ENCODE measurements around the gene MYO16.
"Not testable (repeated sequence)": the region's sequence is repeated elsewhere in the genome, so short reads cannot be mapped to it uniquely, and the experiment has no call there.

MYO16 gene

DNA sequence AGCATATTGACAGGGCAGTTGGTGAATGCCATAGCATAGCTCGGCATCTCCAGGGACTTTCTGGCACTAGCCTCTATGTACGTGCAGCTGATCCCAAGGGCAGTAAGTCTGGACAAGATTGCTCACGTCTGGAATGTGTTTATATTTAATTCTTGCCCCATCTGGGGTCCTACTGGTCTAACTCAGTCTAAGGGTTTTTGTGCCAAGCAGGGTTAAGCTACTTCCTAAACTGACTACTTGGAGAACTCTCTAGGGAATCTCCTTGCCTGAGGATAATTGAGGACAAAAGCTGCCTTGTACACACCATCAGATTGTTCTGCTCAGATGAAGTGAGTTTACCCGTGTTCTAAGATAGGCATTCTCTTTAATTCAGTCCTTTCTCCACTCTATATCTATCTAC, 358.1 kb downstream of the MYO16 start:
- DNase-seq (ENCODE audit: low read depth, low spot score): no peak

DNA sequence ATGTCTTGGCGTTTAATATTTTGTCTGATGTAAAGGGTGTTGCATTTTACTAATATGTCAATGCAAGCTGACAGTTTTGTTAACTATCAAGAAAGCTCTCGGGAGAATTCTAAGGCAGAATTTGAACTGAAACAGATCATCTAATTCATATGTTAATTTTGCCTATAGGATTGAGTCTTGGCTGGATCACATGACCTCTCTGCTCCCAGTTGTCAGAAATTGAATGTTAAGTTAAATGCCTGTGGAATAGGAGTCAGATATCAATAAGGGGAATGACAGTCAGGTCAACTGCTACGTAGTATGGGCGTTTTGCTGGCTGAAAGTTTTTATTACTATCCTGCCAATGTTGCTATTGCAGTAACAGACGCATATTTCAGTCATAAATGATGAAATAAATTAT, 358.5 kb downstream of the MYO16 start:
- no peak overlapping the region for H3K4me3 ChIP-seq (ENCODE audit: low read length)
- no peak for DNase-seq (ENCODE audit: low read depth, low spot score)

More for the DNA sequence above, 358.1 kb downstream of the MYO16 start:
- H3K4me3 ChIP-seq (ENCODE audit: low read length): no peak overlapping the region

GRCh38 chr13:108991416-108991815, 362.0 kb downstream of the MYO16 start:
- H3K4me3 ChIP-seq (ENCODE audit: low read length); DNase-seq (ENCODE audit: low read depth, low spot score): not testable (repeated sequence)

DNA sequence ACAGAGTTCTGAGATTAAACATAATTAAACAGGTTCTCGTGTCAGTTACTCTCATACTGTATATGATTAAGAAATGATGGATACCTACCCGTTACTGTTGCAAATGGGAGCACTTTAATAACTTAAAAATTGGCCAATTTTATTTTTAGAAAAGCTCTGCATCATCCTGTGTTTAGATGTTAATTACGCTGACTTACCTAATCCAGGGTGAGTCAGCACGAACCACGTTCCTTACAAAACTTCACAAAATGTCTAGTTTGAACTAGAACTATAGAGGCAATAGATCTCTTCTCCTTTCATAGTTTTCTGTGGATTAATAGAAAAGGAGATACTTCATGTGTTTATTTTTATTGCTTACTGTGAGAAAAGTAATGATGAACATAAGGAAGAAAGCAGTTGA, 363.9 kb downstream of the MYO16 start:
- no peak overlapping the region for H3K4me3 ChIP-seq (ENCODE audit: low read length)
- DNase-seq (ENCODE audit: low read depth, low spot score): no peak

DNA sequence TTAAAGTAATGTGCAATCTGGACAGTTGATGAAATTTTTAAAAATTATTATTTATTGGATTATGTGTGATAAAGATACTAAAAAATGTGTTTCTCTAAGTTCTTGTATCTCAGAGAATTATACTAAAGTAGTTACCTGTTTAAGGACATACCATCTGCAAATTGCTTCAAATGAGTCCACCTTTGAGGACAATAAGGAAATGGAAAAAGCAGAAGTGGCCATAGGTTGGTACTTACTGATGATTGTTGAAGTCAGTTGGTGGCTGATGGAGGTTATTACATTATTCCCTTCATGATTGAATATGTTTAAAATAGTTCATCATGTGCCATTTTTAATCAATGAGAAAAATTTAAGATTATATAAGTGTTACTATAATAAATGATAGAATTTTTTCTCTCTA, 367.0 kb downstream of the MYO16 start:
- H3K4me3 ChIP-seq (ENCODE audit: low read length): no peak overlapping the region
- no peak for DNase-seq (ENCODE audit: low read depth, low spot score)

DNA sequence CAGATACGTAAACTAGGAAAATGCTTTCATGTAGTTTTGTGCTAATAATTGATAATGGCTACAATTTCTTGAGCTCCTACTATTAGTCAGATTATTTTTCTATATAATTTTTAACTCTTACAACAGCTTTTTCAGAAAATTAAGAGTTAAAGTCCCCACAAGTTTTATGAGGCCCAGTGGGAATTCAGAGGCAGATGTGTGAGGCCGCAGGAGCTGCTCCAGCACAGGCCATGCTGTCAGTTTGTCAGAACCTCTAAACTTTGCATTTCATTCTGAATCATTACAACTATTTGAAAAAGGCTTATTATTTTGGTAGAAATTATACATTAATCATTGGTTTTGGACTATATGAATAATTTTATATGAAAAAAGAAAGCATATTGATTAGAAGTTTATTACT, 370.8 kb downstream of the MYO16 start:
- no peak overlapping the region for H3K4me3 ChIP-seq (ENCODE audit: low read length)
- DNase-seq (ENCODE audit: low read depth, low spot score): no peak

GRCh38 chr13:109002934-109003333, 373.5 kb downstream of the MYO16 start:
- no peak overlapping the region for H3K4me3 ChIP-seq (ENCODE audit: low read length)
- no peak for DNase-seq (ENCODE audit: low read depth, low spot score)

DNA sequence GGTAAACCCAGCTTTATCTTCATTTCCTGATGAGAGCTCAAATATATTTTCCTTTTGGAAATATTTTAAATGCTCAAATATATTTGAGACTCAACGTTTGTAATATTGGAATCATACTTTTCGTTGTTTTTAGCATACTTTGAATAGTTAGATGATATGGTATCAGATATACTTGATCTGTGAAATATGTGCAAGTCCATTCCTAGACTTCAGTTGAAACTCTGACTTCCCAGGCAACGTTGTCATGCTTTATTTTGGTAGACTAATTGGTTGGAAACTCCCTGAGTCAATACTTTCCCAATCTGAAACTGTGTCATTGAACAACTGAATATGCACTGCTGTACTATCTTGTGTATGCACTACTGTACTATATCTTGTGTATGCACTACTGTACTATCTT, 378.5 kb downstream of the MYO16 start:
- no peak for DNase-seq (ENCODE audit: low read depth, low spot score)
- H3K4me3 ChIP-seq (ENCODE audit: low read length): no peak overlapping the region

GRCh38 chr13:109009756-109010155, 380.3 kb downstream of the MYO16 start:
- no peak for DNase-seq (ENCODE audit: low read depth, low spot score)
- H3K4me3 ChIP-seq (ENCODE audit: low read length): no peak overlapping the region

DNA sequence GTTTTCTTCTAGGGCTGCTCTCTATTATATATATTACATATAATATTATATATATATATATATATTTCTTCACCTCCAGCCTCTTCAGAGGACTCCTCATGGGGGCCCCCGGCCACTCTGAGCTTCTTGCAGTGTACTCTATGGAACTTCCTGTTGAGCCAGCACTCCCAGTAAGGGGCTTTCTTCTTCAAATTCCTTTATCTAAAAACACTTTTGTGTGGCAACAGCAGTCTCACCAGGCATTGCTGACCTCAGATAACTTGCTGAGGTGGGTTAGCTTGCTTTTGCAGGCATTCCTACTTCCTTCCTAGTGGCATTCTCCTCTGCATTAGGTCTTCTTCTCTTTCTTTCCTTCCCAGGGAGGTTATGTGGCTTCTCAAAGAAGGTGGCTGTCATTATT, 381.5 kb downstream of the MYO16 start:
- no peak for DNase-seq (ENCODE audit: low read depth, low spot score)
- no peak overlapping the region for H3K4me3 ChIP-seq (ENCODE audit: low read length)

DNA sequence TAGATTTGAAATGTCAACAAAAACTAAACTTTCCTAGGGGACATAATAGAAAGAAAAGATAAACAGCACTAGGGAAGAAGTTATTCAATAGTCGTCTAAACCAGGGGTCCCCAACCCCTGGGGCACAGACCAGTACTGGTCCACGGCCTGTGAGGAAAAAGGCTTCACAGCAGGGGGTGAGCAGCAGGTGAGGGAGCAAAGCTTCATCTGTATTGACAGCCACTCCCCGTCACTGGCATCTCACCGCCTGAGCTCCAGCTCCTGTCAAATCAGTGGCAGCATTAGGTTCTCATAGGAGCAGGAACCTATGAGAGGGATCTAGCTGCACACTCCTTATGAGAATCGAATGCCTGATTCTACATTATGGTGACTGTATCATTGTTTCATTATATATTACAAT, 382.7 kb downstream of the MYO16 start:
- no peak overlapping the region for H3K4me3 ChIP-seq (ENCODE audit: low read length)
- no peak for DNase-seq (ENCODE audit: low read depth, low spot score)

GRCh38 chr13:109021558-109021957, 392.1 kb downstream of the MYO16 start:
- no peak for DNase-seq (ENCODE audit: low read depth, low spot score)
- H3K4me3 ChIP-seq (ENCODE audit: low read length): no peak overlapping the region

- H3K4me3 ChIP-seq (ENCODE audit: low read length): no peak overlapping the region
- no peak for DNase-seq (ENCODE audit: low read depth, low spot score)
Measured at GRCh38 chr13:109024611-109025010, 395.2 kb downstream of the MYO16 start.

DNA sequence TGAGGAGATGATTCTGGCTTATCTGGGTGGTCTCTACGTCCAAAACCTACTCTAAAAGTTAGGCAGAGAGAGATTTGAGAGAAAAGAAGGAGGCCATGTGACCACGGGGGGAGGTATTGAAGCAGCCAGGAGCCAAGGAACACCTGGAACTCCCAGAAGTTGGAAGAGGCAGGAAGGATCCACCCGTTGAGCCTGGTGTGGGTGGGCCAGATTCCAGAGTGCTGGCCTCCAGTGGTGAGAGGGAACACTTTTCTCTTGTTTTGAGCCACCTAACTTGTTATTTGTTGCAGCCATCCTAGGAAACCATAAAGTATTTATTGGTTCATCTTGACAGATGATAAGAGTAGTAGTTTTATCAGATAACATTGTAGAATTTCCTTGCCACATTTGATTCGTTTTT, 396.9 kb downstream of the MYO16 start:
- no peak overlapping the region for H3K4me3 ChIP-seq (ENCODE audit: low read length)

DNA sequence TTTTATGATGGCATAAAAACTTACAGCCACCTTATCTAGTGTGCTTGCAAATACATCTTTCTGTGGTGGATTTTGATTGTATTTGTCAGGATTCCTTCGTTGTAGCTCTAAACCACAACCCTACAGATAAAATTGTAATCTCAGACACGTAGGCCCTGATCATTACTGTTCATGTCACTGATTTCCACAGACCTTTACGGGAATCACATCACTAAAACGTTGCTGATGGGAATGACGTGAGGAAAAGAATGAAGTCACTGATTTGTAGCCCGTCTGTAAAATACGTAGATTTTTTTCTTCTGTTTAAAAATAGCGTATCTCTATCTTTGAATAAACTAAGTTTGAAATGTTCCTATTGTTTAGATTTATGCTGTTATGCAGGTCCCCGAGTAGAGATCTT, 399.2 kb downstream of the MYO16 start:
- no peak for DNase-seq (ENCODE audit: low read depth, low spot score)

More for the DNA sequence above, 396.9 kb downstream of the MYO16 start:
- no peak for DNase-seq (ENCODE audit: low read depth, low spot score)

DNA sequence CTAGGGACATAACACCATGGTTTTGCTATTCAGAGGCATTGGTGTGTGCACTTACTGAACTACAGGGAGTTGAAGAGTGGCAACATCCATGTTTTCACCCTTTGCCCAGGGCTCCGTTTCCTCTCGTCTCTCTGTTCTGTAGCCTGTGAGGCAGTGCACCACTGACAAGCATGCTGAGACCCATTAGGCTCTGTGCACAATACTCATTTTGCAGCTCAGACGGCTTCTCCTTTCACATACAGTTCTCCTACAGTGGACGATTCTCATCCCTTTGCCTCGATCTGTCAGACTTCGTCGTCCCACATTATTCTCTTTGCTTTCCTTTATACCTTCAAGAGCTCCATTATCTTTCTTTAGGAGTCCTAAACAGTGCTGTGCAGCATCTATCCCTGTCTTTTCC, 403.7 kb downstream of the MYO16 start:
- H3K4me3 ChIP-seq (ENCODE audit: low read length): no peak overlapping the region
- DNase-seq (ENCODE audit: low read depth, low spot score): no peak

More for the DNA sequence above, 399.2 kb downstream of the MYO16 start:
- no peak overlapping the region for H3K4me3 ChIP-seq (ENCODE audit: low read length)

- no peak overlapping the region for H3K4me3 ChIP-seq (ENCODE audit: low read length)
- no peak for DNase-seq (ENCODE audit: low read depth, low spot score)
Measured at GRCh38 chr13:109036078-109036780, 406.8 kb downstream of the MYO16 start.

DNA sequence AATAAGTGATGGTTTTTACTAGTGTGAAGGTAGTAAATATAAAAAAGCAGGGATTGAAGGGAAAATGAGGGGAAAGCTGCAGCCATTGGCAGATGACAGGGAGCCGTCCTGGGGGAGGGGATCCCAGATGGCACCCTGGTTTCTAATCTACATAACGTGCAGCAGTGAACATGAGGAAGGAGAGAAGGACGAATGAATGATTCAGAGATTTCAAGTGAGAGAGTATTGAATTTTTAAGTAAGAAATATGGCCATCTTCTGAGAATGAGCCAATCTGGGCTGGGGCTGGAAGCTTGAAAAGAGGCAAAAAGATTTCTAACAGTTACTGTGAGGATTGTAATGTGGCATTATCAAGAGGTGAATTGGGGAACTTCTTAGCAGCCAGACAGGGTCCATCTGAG, 414.2 kb downstream of the MYO16 start:
- H3K4me3 ChIP-seq (ENCODE audit: low read length): no peak overlapping the region
- no peak for DNase-seq (ENCODE audit: low read depth, low spot score)

- no peak overlapping the region for H3K4me3 ChIP-seq (ENCODE audit: low read length)
- DNase-seq (ENCODE audit: low read depth, low spot score): no peak
Measured at GRCh38 chr13:109055850-109056249, 426.4 kb downstream of the MYO16 start.

DNA sequence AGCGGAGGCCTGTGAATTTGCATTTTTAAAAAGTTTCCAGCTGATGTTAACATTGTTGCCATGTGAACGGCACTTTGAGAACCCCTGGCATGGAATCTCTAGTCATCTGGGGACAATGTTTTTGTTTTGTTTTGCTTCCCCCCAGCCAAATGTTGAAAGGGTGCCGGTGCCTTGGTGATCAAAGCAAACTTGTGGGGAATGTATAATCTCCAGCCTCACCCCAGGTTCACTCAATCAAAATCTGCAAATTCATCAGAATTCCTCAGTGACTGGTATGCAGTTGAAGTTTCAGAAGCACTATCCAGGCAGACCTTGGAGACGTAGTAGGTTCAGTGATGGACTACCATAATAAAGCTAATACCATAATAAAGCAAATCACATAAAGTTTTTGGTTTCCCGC, 428.7 kb downstream of the MYO16 start:
- H3K4me3 ChIP-seq (ENCODE audit: low read length): no peak overlapping the region
- DNase-seq (ENCODE audit: low read depth, low spot score): no peak

GRCh38 chr13:109072505-109072904, 443.1 kb downstream of the MYO16 start:
- no peak overlapping the region for H3K4me3 ChIP-seq (ENCODE audit: low read length)
- no peak for DNase-seq (ENCODE audit: low read depth, low spot score)
